IMR-90 (cell line): ENCODE data around the gene ALDH2. TPM values are rescaled to one million over a fixed set of nuclear protein-coding genes. Genes with fewer than 3 reads are reported as not detected.

Experiments used
- ATAC-seq: fragments of 200-7000 bp; cut with Tn5 transposase; 2 replicates; pipeline ENCODE4 v1.9.1; 2020; ENCODE audit warnings: low read depth, mild to moderate bottlenecking, moderate library complexity
- BruUV-seq: library from RNA; stranded (reverse); fragments of 400-500 nt; replicated peaks from 2 replicates; lab custom pipeline; 2021; lab: Mats Ljungman, UMichigan
- CTCF ChIA-PET: fragments of 300-600 bp; formaldehyde crosslinking; extraction: SDS; loops from one replicate; lab custom pipeline; 2021; ENCODE audit warnings: antibody characterized with exemption; lab: Yijun Ruan, JAX
- POLR2A ChIA-PET: fragments of 300-600 bp; sonication (Branson Sonifier 250); formaldehyde crosslinking; loops from one replicate; lab custom pipeline; 2022; ENCODE audit warnings: antibody characterized with exemption; ENCODE audit not compliant: unreplicated experiment; lab: Charles Lee
- DNase-seq: peaks from one replicate; pipeline ENCODE4 v3.0.0; 2013
- H2AFZ ChIP-seq: replicated peaks from 2 replicates; pipeline ENCODE3; 2013; ENCODE audit warnings: low read length, mild to moderate bottlenecking; ENCODE audit not compliant: poor library complexity
- H2AK5ac ChIP-seq: 2 replicates; pipeline ENCODE4 v1.6.1; 2013; ENCODE audit warnings: low read depth, low read length, inconsistent platforms
- H2AK9ac ChIP-seq: replicated peaks from 2 replicates; pipeline ENCODE3; 2013; ENCODE audit warnings: mild to moderate bottlenecking, low read depth, low read length, moderate library complexity; ENCODE audit not compliant: poor library complexity
- H2BK120ac ChIP-seq: 2 replicates; pipeline ENCODE4 v1.6.1; 2013; ENCODE audit warnings: low read depth, low read length, inconsistent platforms
- H2BK15ac ChIP-seq: 3 replicates; pipeline ENCODE4 v1.6.1; 2013; ENCODE audit warnings: low read depth, low read length, inconsistent platforms
- H2BK20ac ChIP-seq: 2 replicates; pipeline ENCODE4 v1.6.1; 2013; ENCODE audit warnings: low read depth, mild to moderate bottlenecking, inconsistent platforms, low read length, moderate library complexity
- H2BK5ac ChIP-seq: 2 replicates; pipeline ENCODE4 v1.6.1; 2013; ENCODE audit warnings: mild to moderate bottlenecking, low read depth, low read length, inconsistent platforms; ENCODE audit not compliant: poor library complexity, severe bottlenecking
- H3K14ac ChIP-seq: replicated peaks from 2 replicates; pipeline ENCODE4 v1.6.1; 2013; ENCODE audit warnings: low read depth, low read length, inconsistent platforms
- H3K18ac ChIP-seq: 2 replicates; pipeline ENCODE4 v1.6.1; 2013; ENCODE audit warnings: low read depth, low read length, control low read depth
- H3K23ac ChIP-seq: 2 replicates; pipeline ENCODE4 v1.6.1; 2013; ENCODE audit warnings: low read depth, low read length, inconsistent platforms
- H3K27ac ChIP-seq: 2 replicates; pipeline ENCODE4 v1.5.1; 2013; ENCODE audit warnings: mild to moderate bottlenecking, control low read depth, low read length; ENCODE audit not compliant: insufficient read depth
- H3K27me3 ChIP-seq: 2 replicates; pipeline ENCODE4 v1.6.1; 2013; ENCODE audit warnings: low read length; ENCODE audit not compliant: control insufficient read depth, insufficient read depth
- H3K36me3 ChIP-seq: 2 replicates; pipeline ENCODE4 v1.6.1; 2013; ENCODE audit warnings: low read length, mixed read lengths; ENCODE audit not compliant: control insufficient read depth, insufficient read depth
- H3K4ac ChIP-seq: 2 replicates; pipeline ENCODE4 v1.6.1; 2013; ENCODE audit warnings: low read depth, low read length, inconsistent platforms
- H3K4me1 ChIP-seq: 2 replicates; pipeline ENCODE4 v1.6.1; 2013; ENCODE audit warnings: low read length, mixed read lengths; ENCODE audit not compliant: control insufficient read depth, insufficient read depth
- H3K4me2 ChIP-seq: 2 replicates; pipeline ENCODE4 v1.6.1; 2013; ENCODE audit warnings: low read depth, mild to moderate bottlenecking, control low read depth, low read length, moderate library complexity
- H3K4me3 ChIP-seq: 2 replicates; pipeline ENCODE4 v1.5.1; 2013; ENCODE audit warnings: low read depth, mild to moderate bottlenecking, control low read depth, low read length, moderate library complexity; ENCODE audit not compliant: insufficient read depth
- H3K56ac ChIP-seq: 2 replicates; pipeline ENCODE4 v1.6.1; 2013; ENCODE audit warnings: low read length, inconsistent platforms; ENCODE audit not compliant: insufficient read depth; ENCODE audit errors: extremely low read depth
- H3K79me1 ChIP-seq, 2 experiments: 2 replicates each; pipeline ENCODE4 v1.6.1; 2013; ENCODE audit warnings: low read length in 2 of 2, inconsistent platforms in 1 of 2, low read depth in 1 of 2
- H3K9ac ChIP-seq: 2 replicates; pipeline ENCODE4 v1.6.1; 2013; ENCODE audit warnings: low read depth, low read length, control low read depth
- H3K9me1 ChIP-seq: 2 replicates; pipeline ENCODE4 v1.6.1; 2013; ENCODE audit warnings: low read length, inconsistent platforms; ENCODE audit not compliant: insufficient read depth
- H3K9me3 ChIP-seq: 2 replicates; pipeline ENCODE4 v1.6.1; 2013; ENCODE audit warnings: low read length; ENCODE audit not compliant: control insufficient read depth, insufficient read depth
- H4K20me1 ChIP-seq: 2 replicates; pipeline ENCODE4 v1.6.1; 2013; ENCODE audit warnings: low read length, inconsistent platforms; ENCODE audit not compliant: insufficient read depth
- H4K5ac ChIP-seq: 2 replicates; pipeline ENCODE4 v1.6.1; 2013; ENCODE audit warnings: mild to moderate bottlenecking, low read depth, low read length, control low read depth
- H4K8ac ChIP-seq, 2 experiments: 2 replicates each; pipeline ENCODE4 v1.6.1; 2013; ENCODE audit warnings: low read depth in 2 of 2, low read length in 2 of 2, control low read depth in 1 of 2, inconsistent platforms in 1 of 2
- H4K91ac ChIP-seq: 2 replicates; pipeline ENCODE4 v1.6.1; 2013; ENCODE audit warnings: low read depth, low read length, inconsistent platforms; ENCODE audit not compliant: insufficient read depth
- BHLHE40 ChIP-seq: fragments of 150-350 bp; IDR thresholded peaks from 2 replicates; pipeline ENCODE4 v1.6.1; 2016; ENCODE audit warnings: mild to moderate bottlenecking, low read depth, low read length
- MAFK ChIP-seq: IDR thresholded peaks from 2 replicates; pipeline ENCODE4 v1.6.1; 2012; ENCODE audit warnings: low read depth, low read length, improper control_type of control experiment
- MXI1 ChIP-seq: IDR thresholded peaks from 2 replicates; pipeline ENCODE4 v1.6.1; 2012; ENCODE audit warnings: low read depth, mild to moderate bottlenecking, low read length, moderate library complexity, borderline replicate concordance
- POLR2A ChIP-seq: IDR thresholded peaks from 2 replicates; pipeline ENCODE4 v1.6.1; 2012; ENCODE audit warnings: mild to moderate bottlenecking, low read depth, low read length
- RAD21 ChIP-seq: IDR thresholded peaks from 2 replicates; pipeline ENCODE4 v1.6.1; 2012; ENCODE audit warnings: low read length, improper control_type of control experiment
- RCOR1 ChIP-seq: IDR thresholded peaks from 2 replicates; pipeline ENCODE4 v1.6.1; 2012; ENCODE audit warnings: mild to moderate bottlenecking, low read length, improper control_type of control experiment; ENCODE audit not compliant: insufficient replicate concordance
- RFX5 ChIP-seq: IDR thresholded peaks from 2 replicates; pipeline ENCODE4 v1.8.0; 2012; ENCODE audit warnings: low read depth, mild to moderate bottlenecking, low read length, moderate library complexity
- USF2 ChIP-seq: fragments of 150-350 bp; IDR thresholded peaks from 2 replicates; pipeline ENCODE4 v1.6.1; 2017; ENCODE audit warnings: mild to moderate bottlenecking, antibody characterized with exemption, low read length, low read depth
- WGBS, 2 experiments: methylation state at CpG; one replicate each; pipeline versions ENCODE4 v1.1.5 to v1.1.7; 2013; ENCODE audit warnings: missing lambda C conversion rate in 2 of 2; ENCODE audit not compliant: insufficient read length in 1 of 2; ENCODE audit errors: extremely low coverage in 2 of 2; 5-methylcytosine and 5-hydroxymethylcytosine counted together
- dilution Hi-C: fragments of 300-500 bp; cut with HindIII; formaldehyde crosslinking; loops from one replicate; pipeline ENCODE4 v1.14.3; 2018; ENCODE audit warnings: low sequenced_read_pairs; ENCODE audit not compliant: unreplicated experiment
- in situ Hi-C: fragments of 300-500 bp; cut with MboI; formaldehyde crosslinking; loops from 3 replicates; pipeline ENCODE4 v1.14.3; 2019; ENCODE audit warnings: low sequenced_read_pairs, inconsistent platforms, mixed read lengths
- intact Hi-C: fragments of 100-400 bp; cut with micrococcal nuclease; formaldehyde crosslinking; loops from 2 replicates; pipeline ENCODE4 v1.10.0; 2022
- polyA plus RNA-seq, 3 experiments: library from polyadenylated mRNA; depleted of rRNA; stranded (reverse); fragments of >200 nt; gene quantifications; 2 replicates each; pipeline ENCODE4 v1.2.3, GENCODE V29; 2012; ENCODE audit warnings: low replicate concordance in 1 of 3
- total RNA-seq: library from RNA; depleted of rRNA; stranded (reverse); fragments of >200 nt; gene quantifications from 2 replicates; pipeline ENCODE4 v1.2.3, GENCODE V29; 2012

Gene ALDH2
- total and polyA plus RNA-seq, 2 of the 4 experiments (the other 2 are of a cell fraction) = 16.0 to 41.2 TPM

GRCh38 chr12:111780166-111780565, 13.4 kb downstream of the ALDH2 start:
- H3K18ac ChIP-seq = no peak overlapping the region
- H3K36me3 ChIP-seq = peaks cover 58% of the 10 kb centered on the region
- H3K56ac ChIP-seq = no peak overlapping the region
- no peak overlapping the region for H3K4me3 ChIP-seq
- H3K9me1 ChIP-seq = peaks cover 22% of the 10 kb centered on the region
- H4K5ac ChIP-seq = no peak overlapping the region
- no peak overlapping the region for H3K4me2 ChIP-seq
- 83% methylated on average over 2 of the region's 10 CpGs; no CpG with 5 or more reads in 1 of the 2 experiments for WGBS, 2 experiments
- BruUV-seq = no TSS peak
- H2BK15ac ChIP-seq = no peak overlapping the region
- no peak overlapping the region for H3K9ac ChIP-seq
- H3K4ac ChIP-seq = no peak overlapping the region
- in situ Hi-C loops = no loop called here
- H2BK20ac ChIP-seq = no peak overlapping the region
- H3K27me3 ChIP-seq = no peaks in the 10 kb centered on the region
- H4K91ac ChIP-seq = no peak overlapping the region
- ChIA-PET POLR2A (no interaction called here), CTCF (no interaction called here)
- peak overlapping the region; percentile 23 for H2AFZ ChIP-seq
- ATAC-seq = no peak
- H3K27ac ChIP-seq = no peak overlapping the region
- dilution Hi-C loops = no loop called here
- no peak overlapping the region for H3K14ac ChIP-seq
- no peak overlapping the region for H2BK120ac ChIP-seq
- intact Hi-C loops = no loop called here
- peaks cover 5 to 38% of the 10 kb centered on the region in 2 experiments; a peak in 3 of 4 replicates for H3K79me1 ChIP-seq
- H3K23ac ChIP-seq = no peak overlapping the region
- no peak for DNase-seq
- H2AK5ac ChIP-seq = no peak overlapping the region
- no peak overlapping the region for H4K8ac ChIP-seq
- H3K9me3 ChIP-seq = peaks cover 3% of the 10 kb centered on the region; the same call in 1 of the 2 replicates
- peaks cover 15% of the 10 kb centered on the region; the same call in 1 of the 2 replicates for H4K20me1 ChIP-seq
- TF ChIP-seq MAFK = no peak
- no peak for TF ChIP-seq RAD21
- no peak for TF ChIP-seq USF2
- no peak for TF ChIP-seq BHLHE40
- TF ChIP-seq MXI1 = no peak
- no peak for TF ChIP-seq RFX5
- no peak for TF ChIP-seq RCOR1
- TF ChIP-seq POLR2A = no peak
- H2AK9ac ChIP-seq = no peak overlapping the region
- H2BK5ac ChIP-seq = no peak overlapping the region
- H3K4me1 ChIP-seq = peaks cover 16% of the 10 kb centered on the region
